HG03354 (cell line): ENCODE measurements around the gene CMSS1.

Source experiments
- ATAC-seq: cut with Tn5 transposase; IDR thresholded peaks from one replicate; pipeline ENCODE4 v1.9.1; 2021; ENCODE audit warnings: mild to moderate bottlenecking; ENCODE audit not compliant: unreplicated experiment, poor library complexity, severe bottlenecking

The CMSS1 gene

DNA sequence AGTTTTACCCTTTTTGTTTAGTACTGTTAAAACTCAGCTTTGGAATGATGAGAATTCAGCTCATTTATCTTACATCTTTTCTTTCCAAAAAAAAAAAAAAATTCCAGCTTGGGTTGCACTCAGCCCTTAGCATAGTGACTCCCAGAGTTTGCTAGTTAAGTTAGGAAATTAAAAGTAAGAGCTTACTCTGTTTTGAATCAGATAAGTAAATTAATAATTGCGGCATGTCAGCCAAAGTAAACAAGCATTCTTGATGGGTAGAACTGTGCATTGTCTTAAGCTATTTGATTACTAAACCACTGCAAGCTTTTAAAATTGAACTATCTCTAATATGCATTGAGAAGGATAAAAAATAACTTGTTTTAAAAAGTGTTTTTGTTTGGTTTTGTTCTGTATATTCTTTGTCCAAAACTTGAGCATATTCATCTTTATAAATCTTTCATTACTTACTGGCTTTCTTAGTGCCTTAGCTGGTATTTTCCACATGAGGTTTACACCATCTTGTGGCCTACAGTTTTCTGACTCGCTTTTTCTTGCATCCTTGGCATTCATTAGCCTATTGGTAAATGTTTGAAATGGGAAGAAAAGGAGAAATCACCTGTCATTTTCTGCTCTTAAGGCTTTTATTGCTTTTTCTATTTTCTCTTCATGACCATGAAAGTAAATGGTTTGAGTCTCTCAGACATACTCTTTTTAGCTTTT is 189.1 kb downstream of the CMSS1 start:
- no peak for ATAC-seq

- no peak for ATAC-seq
Observed at GRCh38 chr3:100007313-100007712, 189.7 kb downstream of the CMSS1 start.

GRCh38 chr3:100008081-100008698 is 190.5 kb downstream of the CMSS1 start:
- no peak for ATAC-seq

GRCh38 chr3:100009276-100010086 is 191.8 kb downstream of the CMSS1 start:
- ATAC-seq, result no peak

- ATAC-seq, result no peak
Observed at GRCh38 chr3:100010087-100010417, 192.4 kb downstream of the CMSS1 start.

- no peak for ATAC-seq
Observed at GRCh38 chr3:100018806-100019205, 201.1 kb downstream of the CMSS1 start.

DNA sequence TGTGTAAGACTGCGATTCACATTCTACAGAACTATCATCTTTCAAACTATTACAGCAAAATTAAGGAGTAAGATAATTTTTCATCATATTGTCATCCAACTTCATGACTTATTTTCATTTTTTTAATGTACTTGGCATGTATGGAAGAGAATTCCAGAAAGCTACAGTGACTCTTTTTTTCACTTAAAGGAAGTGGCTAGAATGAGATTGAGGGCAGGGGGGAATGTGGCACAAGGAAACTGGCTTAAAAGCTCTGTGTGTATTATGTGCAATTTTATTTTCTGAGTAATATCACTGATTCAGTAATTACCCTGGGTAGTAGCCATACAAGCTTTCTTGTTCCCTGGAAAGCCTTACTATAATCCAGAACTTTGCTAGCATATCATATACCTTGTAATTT is 202.1 kb downstream of the CMSS1 start:
- no peak for ATAC-seq

DNA sequence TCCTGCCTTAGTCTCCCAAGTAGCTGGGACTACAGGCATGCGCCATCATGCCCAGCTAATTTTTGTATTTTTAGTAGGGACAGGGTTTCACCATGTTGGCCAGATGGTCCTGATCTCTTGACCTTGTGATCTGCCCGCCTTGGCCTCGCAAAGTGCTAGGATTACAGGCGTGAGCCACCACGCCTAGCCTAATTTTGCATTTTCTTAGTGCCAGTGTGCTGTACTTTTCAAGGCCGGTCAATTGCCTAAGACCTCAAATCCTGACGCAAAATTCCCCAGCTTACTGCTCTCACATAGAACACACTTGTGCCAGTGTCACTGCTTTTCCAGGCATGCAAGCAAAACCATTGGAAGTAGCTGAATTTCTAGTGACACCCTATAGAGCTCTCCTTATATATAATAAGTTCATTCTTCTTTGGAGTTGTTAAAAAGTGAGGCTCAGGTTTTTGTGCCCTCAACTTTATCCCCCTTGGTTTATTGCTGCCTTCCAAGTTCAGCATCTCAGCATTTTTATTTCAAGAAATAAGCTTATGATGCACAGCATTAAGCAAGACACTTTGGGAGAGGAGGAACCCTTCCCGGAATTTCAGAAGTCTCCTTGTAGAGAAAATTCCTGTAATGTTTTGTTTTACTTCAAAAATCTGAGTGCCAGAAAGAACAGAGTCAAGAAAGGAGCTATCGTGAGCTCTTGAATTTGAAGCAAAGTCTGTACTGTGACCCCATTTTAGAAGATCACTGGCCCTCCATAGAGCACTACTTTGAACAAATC is 203.4 kb downstream of the CMSS1 start:
- no peak for ATAC-seq

DNA sequence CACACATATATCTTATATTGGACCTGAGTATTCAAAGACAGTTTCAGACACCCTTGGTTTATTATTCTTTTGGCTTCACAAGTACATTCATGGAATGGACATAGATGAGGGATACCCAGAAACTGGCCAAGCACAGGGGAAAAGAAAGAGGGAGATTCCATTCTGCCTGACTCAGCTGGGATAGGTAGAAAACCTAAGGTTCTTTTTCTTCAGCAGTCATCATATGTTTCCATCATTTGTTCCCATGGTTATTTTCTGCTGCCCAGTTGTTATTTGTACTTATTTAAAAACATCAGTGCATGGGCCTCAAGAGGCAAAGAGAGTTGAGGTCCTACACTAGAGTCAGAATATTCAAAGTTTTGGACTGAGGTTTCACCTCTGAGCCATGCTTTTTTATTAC is 204.8 kb downstream of the CMSS1 start:
- ATAC-seq, result no peak

DNA sequence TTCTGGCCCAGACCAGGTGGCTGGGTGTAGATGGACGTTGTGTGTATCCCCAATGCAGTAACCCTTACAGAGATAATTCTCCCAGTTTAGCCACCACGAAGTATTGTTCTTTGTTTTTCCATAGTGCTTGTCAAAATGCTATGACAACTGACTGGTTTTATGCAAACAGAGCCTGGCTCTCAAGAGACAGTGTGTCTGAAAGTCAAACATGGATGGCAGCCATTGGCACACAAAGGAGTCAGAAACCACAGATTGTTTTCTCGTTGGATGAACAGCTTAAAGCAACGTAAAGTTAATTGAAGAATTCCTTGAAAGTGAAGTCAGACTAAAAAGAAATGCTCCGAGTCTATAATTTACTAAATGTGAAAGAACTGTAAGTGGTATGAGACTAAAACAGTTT is 205.5 kb downstream of the CMSS1 start:
- ATAC-seq, result no peak

DNA sequence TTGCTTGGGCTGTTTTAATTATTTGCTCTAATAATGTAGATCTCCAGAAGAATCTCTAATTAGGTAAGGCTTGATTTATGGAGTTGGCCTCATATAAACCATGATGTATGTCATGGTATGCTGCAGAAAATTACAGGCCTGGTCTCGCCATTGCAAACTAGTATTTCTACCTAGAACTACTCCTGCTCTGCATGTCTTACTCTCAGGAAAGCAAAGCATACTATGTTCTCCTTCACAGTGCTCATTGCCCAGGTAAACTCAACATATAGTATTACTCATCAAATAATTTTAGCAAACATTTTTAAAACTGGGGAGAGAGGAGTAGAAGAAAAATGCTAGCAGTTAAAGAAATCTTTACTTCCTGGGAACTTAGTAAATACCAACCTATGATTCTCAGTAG is 205.9 kb downstream of the CMSS1 start:
- ATAC-seq, result no peak

- ATAC-seq, result no peak
Observed at GRCh38 chr3:100024520-100025303, 207.1 kb downstream of the CMSS1 start.

DNA sequence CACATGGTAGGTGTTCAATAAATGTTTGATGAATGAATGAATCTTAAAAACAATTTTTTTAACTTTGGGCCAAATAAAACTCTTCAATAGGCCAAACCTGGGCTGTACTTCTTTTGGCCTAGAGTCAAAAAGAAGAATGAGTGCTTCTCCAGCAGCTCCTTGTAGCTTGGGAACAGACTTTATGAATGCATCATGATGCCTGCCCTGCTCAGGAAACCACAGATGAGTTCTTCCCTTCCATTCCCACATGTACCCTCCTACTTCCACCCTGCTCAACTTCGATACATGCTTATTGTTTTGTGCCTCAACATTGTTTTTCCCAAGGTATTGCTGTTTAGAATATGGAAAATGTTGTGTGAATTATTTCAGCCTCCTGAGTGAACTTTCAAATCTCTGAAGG is 209.7 kb downstream of the CMSS1 start:
- ATAC-seq, result no peak

- ATAC-seq, result no peak
Observed at GRCh38 chr3:100029052-100029451, 211.4 kb downstream of the CMSS1 start.

GRCh38 chr3:100029689-100030088 is 212.0 kb downstream of the CMSS1 start:
- no peak for ATAC-seq

- no peak for ATAC-seq
Observed at GRCh38 chr3:100030346-100030745, 212.7 kb downstream of the CMSS1 start.

- ATAC-seq, result no peak
Observed at GRCh38 chr3:100030914-100031425, 213.3 kb downstream of the CMSS1 start.

DNA sequence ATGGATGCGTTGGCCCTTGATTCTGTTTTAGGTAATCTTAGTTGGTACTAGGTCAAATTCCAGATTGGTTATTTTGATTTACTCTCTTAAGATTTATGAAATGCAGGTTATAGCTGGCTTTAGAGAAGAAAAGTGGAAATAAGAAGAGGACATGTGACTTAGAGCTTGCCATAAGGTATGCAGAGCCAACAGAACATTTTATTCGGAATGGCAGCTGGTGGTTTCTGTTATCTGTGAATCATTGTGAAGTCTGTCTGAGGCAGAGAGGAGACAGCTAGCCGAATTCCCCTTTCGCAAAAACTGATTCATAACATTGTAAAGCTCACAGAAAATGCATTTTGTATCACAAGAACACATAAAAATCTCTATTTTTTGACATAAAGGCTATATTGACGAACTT is 214.6 kb downstream of the CMSS1 start:
- ATAC-seq, result no peak

- no peak for ATAC-seq
Observed at GRCh38 chr3:100033184-100033583, 215.5 kb downstream of the CMSS1 start.
